GM12874 (cell line): ENCODE measurements around the gene IGSF5.

ENCODE experiments used
- CTCF ChIP-seq: IDR thresholded peaks from 2 replicates; pipeline ENCODE4 v1.5.1; 2011; ENCODE audit warnings: low read depth, mild to moderate bottlenecking, control low read depth, low read length, moderate library complexity; ENCODE audit not compliant: insufficient read depth

Gene IGSF5

GRCh38 chr21:39712273-39712672 is 32.7 kb upstream of the IGSF5 start:
- no peak for TF ChIP-seq CTCF

DNA sequence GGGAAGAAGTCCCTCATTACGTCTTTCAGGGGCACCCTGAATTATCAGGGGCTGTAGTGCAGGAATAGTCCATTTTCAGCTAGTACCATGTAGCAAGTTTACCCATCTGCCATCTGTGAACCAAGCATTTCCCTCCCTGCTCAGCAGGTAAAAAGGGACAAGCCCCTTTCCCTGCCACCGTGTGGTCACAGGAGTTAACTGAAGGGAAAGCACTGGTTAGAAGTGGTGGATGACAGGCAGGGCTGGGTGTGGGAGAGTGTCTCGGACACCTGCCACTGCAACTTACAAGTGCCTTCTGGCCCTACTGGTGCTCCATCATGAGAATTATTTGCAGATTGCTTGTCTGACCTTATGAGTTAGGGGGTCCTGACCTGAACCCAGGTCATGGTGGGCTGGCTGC is 32.0 kb upstream of the IGSF5 start:
- TF ChIP-seq CTCF, result no peak

DNA sequence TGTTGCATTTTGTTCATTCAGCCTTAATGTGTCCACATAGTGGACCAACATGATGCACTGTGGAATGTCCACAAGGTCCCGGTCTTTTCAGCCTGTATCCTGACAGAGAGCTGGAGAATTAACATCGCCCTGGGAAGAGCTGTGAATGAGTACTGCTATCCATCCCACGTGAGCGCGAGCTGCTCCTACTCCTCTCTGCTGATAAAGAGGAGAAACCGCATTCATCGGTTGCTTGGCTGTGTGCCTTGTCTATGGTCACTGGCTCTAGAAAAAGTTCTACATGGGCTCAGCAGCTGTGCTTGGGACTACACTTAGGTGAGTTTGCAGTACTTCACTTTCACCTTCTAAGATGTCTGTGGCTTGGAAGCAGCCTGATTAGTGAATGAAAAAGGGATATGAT is 31.1 kb upstream of the IGSF5 start:
- TF ChIP-seq CTCF, result no peak

DNA sequence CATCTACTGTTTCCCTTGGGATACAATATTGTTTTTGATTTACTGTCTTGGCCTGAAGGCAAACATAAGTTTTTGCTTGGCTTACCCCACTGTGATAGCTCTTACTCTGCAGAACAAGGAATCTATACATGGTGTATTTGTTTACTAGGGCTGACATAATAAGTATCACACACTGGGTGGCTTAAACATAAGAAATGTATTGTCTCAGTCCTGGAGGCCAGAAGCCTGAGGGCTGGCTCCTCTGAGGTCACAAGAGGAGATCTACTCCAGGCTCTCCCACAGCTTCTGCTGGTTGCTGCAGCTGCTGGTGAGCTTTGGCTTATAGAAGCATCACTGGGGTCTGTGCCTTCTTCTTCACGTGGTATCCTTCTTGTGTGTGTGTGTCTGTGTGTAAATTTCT is 30.7 kb upstream of the IGSF5 start:
- no peak for TF ChIP-seq CTCF

GRCh38 chr21:39715804-39716397 is 29.1 kb upstream of the IGSF5 start:
- TF ChIP-seq CTCF, result peak; percentile 36; the same call in 1 of the 2 replicates

DNA sequence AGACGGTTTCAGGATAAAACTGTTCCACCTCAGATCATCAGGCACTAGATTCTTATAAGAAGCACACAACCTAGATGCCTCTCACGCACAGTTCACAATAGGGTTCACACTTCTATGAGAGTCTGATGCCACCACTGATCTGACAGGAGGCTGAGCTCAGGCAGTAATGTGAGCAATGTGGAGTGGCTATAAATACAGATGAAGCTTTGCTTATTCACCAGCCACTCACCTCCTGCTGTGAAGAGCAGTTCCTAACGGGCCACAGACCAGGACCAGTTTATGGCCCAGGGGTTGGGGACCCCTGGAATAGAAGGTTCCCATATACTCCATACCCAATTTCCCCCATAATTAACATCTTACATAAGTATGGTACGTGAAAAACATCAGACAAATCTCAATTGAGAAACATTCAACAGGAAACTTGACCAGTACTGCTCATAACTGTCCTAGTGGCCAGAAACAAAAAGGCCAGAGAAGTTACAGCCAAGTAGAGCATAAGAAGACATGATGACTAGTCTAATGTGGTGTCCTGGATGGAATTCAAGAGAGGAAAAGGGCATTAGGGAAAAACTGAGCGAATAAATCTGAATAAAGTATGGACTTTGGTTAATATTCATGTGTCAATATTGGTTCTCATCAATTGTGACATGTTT is 24.7 kb upstream of the IGSF5 start:
- no peak for TF ChIP-seq CTCF

- TF ChIP-seq CTCF, result no peak
Measured at GRCh38 chr21:39721885-39722284, 23.1 kb upstream of the IGSF5 start.

DNA sequence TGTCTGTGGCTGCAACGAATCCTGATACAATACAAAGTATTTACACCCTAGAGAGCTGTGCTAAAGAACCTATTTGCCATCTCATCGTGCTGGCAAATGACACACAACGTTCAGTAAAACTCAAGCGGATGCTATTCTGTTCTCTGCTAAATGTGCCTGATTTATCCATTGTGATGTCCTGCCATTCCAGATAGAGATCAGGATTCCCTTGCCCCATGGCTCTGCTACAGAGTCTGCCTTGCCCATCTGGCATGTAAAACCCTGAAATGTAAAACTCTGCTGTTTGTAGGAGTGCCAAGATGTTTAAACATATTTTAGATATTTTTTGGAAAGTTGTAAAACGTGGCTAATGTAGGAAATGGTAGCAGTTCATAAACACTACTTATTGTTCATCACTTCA is 20.0 kb upstream of the IGSF5 start:
- no peak for TF ChIP-seq CTCF
